SU-DHL-6 (cell line): ENCODE results near the gene KDM6B.

Experiments
- H2AFZ ChIP-seq: fragments of 200-600 bp; sonication (generic); 2 replicates; pipeline ENCODE4 v1.6.1; 2014; ENCODE audit warnings: low read depth, mild to moderate bottlenecking, moderate library complexity, mixed read lengths, antibody characterized with exemption, low read length; ENCODE audit not compliant: severe bottlenecking
- H3F3A ChIP-seq: fragments of 200-600 bp; shearing (Covaris generic); 2 replicates; pipeline ENCODE4 v1.6.0; 2016; ENCODE audit warnings: antibody characterized with exemption, mild to moderate bottlenecking; ENCODE audit not compliant: insufficient read depth
- H3K27ac ChIP-seq: fragments of 200-600 bp; sonication (generic); 2 replicates; pipeline ENCODE4 v1.5.1; 2016; ENCODE audit warnings: low read depth, mild to moderate bottlenecking, low read length, moderate library complexity, mixed read lengths
- H3K27me3 ChIP-seq: fragments of 200-600 bp; sonication (generic), shearing (Covaris generic); 2 replicates; pipeline ENCODE4 v1.6.0; 2014; ENCODE audit warnings: mild to moderate bottlenecking, low read length
- H3K36me3 ChIP-seq: fragments of 200-600 bp; sonication (generic); 2 replicates; pipeline ENCODE4 v1.6.1; 2014; ENCODE audit warnings: mild to moderate bottlenecking, low read length, mixed read lengths
- H3K4me2 ChIP-seq: fragments of 300-600, 200-600 bp; shearing (Covaris generic), sonication (generic); 2 replicates; pipeline ENCODE4 v1.6.0; 2014; ENCODE audit warnings: low read length, low read depth, mild to moderate bottlenecking; ENCODE audit not compliant: poor library complexity, severe bottlenecking
- H3K4me3 ChIP-seq: fragments of 200-600 bp; sonication (generic); 2 replicates; pipeline ENCODE4 v1.5.1; 2014; ENCODE audit warnings: antibody characterized with exemption, low read length, mild to moderate bottlenecking, mixed read lengths; ENCODE audit not compliant: insufficient read depth, poor library complexity, severe bottlenecking
- H3K79me2 ChIP-seq: fragments of 200-600 bp; sonication (generic); 2 replicates; pipeline ENCODE4 v1.6.1; 2014; ENCODE audit warnings: mild to moderate bottlenecking, low read length, moderate library complexity; ENCODE audit not compliant: insufficient read depth
- H3K9ac ChIP-seq: fragments of 200-600 bp; sonication (generic); 2 replicates; pipeline ENCODE4 v1.7.0; 2014; ENCODE audit warnings: mild to moderate bottlenecking, low read length
- H3K9me2 ChIP-seq: fragments of 200-600 bp; sonication (generic); replicated peaks from 2 replicates; pipeline ENCODE4 v1.6.1; 2014; ENCODE audit warnings: low read length; ENCODE audit not compliant: insufficient read depth
- H3K9me3 ChIP-seq: fragments of 200-600 bp; sonication (generic); 2 replicates; pipeline ENCODE4 v1.6.1; 2014; ENCODE audit warnings: low read length, mixed read lengths; ENCODE audit not compliant: insufficient read depth
- H4K20me1 ChIP-seq: fragments of 200-600 bp; sonication (generic); 2 replicates; pipeline ENCODE4 v1.6.1; 2014; ENCODE audit warnings: low read depth, mild to moderate bottlenecking, antibody characterized with exemption, low read length, moderate library complexity, mixed read lengths
- CTCF ChIP-seq: fragments of 200-600 bp; sonication (generic); IDR thresholded peaks from one replicate; pipeline ENCODE4 v1.5.1; 2017; ENCODE audit warnings: antibody characterized with exemption, mild to moderate bottlenecking, low read length, moderate library complexity; ENCODE audit not compliant: insufficient read depth, poor library complexity, severe bottlenecking
- EZH2phosphoT487 ChIP-seq: fragments of 200-600 bp; sonication (generic), shearing (Covaris generic); conservative IDR thresholded peaks from 2 replicates; pipeline ENCODE4 v1.6.1; 2018; ENCODE audit warnings: mild to moderate bottlenecking, antibody characterized with exemption, low read length, moderate library complexity, mixed read lengths

The KDM6B gene

DNA sequence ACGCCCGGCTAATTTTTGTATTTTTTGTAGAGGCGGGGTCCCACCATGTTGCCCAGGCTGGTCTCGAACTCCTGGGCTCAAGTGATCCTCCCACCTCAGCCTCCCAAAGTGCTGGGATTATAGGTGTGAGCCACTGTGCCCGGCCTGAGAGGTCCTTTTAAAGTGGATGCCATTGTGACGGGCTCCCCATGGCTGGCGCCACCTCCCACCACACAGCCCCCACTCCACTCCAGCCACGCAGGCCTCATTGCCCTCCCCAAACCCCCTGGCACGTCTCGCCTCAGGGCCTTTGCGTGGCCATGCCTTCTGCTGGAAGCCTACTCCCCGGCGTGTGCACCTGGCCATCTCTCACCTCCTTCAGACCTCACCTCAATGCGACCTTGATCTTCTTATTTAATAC, 11.9 kb upstream of the KDM6B start:
- Histone ChIP-seq H3K27me3 (no peaks in the 10 kb centered on the region), H3K9me3 (no peaks in the 10 kb centered on the region), H3K79me2 (no peaks in the 10 kb centered on the region), H3K4me3 (no peak overlapping the region), H3K9me2 (no peaks in the 10 kb centered on the region), H3K9ac (no peak overlapping the region), H3K27ac (no peak overlapping the region), H3K36me3 (no peaks in the 10 kb centered on the region), H4K20me1 (no peaks in the 10 kb centered on the region), H3F3A (no peaks in the 10 kb centered on the region), H3K4me2 (no peak overlapping the region), H2AFZ (no peak overlapping the region)
- TF ChIP-seq CTCF (no peak), EZH2phosphoT487 (no peak)

GRCh38 chr17:7823581-7824001, 10.4 kb upstream of the KDM6B start:
- TF ChIP-seq EZH2phosphoT487, result no peak
- no peak for TF ChIP-seq CTCF
- Histone ChIP-seq H4K20me1 (no peaks in the 10 kb centered on the region), H3K9me3 (no peaks in the 10 kb centered on the region), H3K27me3 (no peaks in the 10 kb centered on the region), H3K9me2 (no peaks in the 10 kb centered on the region), H3K27ac (no peak overlapping the region), H3K79me2 (no peaks in the 10 kb centered on the region), H2AFZ (no peak overlapping the region), H3K36me3 (no peaks in the 10 kb centered on the region), H3K4me3 (no peak overlapping the region), H3F3A (no peaks in the 10 kb centered on the region), H3K4me2 (no peak overlapping the region), H3K9ac (no peak overlapping the region)

GRCh38 chr17:7824021-7824924, 9.7 kb upstream of the KDM6B start:
- Histone ChIP-seq H3K4me2 (no peak overlapping the region), H3K27me3 (no peaks in the 10 kb centered on the region), H3K27ac (no peak overlapping the region), H3K9ac (no peak overlapping the region), H4K20me1 (no peaks in the 10 kb centered on the region), H3K4me3 (no peak overlapping the region), H3K9me2 (no peaks in the 10 kb centered on the region), H3F3A (no peaks in the 10 kb centered on the region), H3K79me2 (no peaks in the 10 kb centered on the region), H3K36me3 (no peaks in the 10 kb centered on the region), H3K9me3 (no peaks in the 10 kb centered on the region), H2AFZ (no peak overlapping the region)
- no peak for TF ChIP-seq EZH2phosphoT487
- no peak for TF ChIP-seq CTCF
